Esophagus (tissue), 2 donors: ENCODE measurements around the gene LGR6. TPM values are rescaled to one million over a fixed set of nuclear protein-coding genes. Genes with fewer than 3 reads are reported as not detected.

Experiments
- H3K27ac ChIP-seq, 2 donors: one replicate each; pipeline ENCODE4 v1.5.1; 2013; ENCODE audit warnings: low read depth in 2 of 2, mild to moderate bottlenecking in 2 of 2, inconsistent platforms in 1 of 2, low read length in 1 of 2, moderate library complexity in 1 of 2
- H3K27me3 ChIP-seq, 2 donors: one replicate each; pipeline ENCODE4 v1.6.1; 2013; ENCODE audit warnings: low read length in 2 of 2, control low read depth in 1 of 2, mild to moderate bottlenecking in 1 of 2; ENCODE audit not compliant: insufficient read depth in 2 of 2, control insufficient read depth in 1 of 2
- H3K36me3 ChIP-seq, 2 donors: one replicate each; pipeline ENCODE4 v1.6.1; 2013; ENCODE audit warnings: low read length in 1 of 2; ENCODE audit not compliant: control insufficient read depth in 2 of 2, insufficient read depth in 2 of 2
- H3K4me1 ChIP-seq, 2 donors: one replicate each; pipeline ENCODE4 v1.6.1; 2013; ENCODE audit warnings: low read length in 1 of 2; ENCODE audit not compliant: control insufficient read depth in 2 of 2, insufficient read depth in 2 of 2
- H3K4me3 ChIP-seq, 2 donors: one replicate each; pipeline ENCODE4 v1.5.1; 2013; ENCODE audit warnings: low read length in 2 of 2, mild to moderate bottlenecking in 2 of 2, low read depth in 1 of 2, moderate library complexity in 1 of 2
- H3K9me3 ChIP-seq, 2 donors: one replicate each; pipeline ENCODE4 v1.6.1; 2013; ENCODE audit warnings: mild to moderate bottlenecking in 2 of 2, low read depth in 1 of 2, low read length in 1 of 2, moderate library complexity in 1 of 2; ENCODE audit not compliant: control insufficient read depth in 2 of 2, insufficient read depth in 1 of 2
- WGBS, 2 donors: extraction: QIAGEN DNeasy Blood & Tissue Kit; methylation state at CpG; one replicate each; pipeline ENCODE4 v1.1.7; 2013; 5-methylcytosine and 5-hydroxymethylcytosine counted together
- polyA plus RNA-seq, 2 donors: library from polyadenylated mRNA; stranded (reverse); fragments of 200-250 nt; gene quantifications; one replicate each; pipeline ENCODE4 v1.2.3, GENCODE V29; 2013
- donor health status: healthy with polysubstance abuse.
- donor health status: Bipolar disorder and iron deficiency.

Gene LGR6
- polyA plus RNA-seq, 2 donors = 4.2 to 6.3 TPM

DNA sequence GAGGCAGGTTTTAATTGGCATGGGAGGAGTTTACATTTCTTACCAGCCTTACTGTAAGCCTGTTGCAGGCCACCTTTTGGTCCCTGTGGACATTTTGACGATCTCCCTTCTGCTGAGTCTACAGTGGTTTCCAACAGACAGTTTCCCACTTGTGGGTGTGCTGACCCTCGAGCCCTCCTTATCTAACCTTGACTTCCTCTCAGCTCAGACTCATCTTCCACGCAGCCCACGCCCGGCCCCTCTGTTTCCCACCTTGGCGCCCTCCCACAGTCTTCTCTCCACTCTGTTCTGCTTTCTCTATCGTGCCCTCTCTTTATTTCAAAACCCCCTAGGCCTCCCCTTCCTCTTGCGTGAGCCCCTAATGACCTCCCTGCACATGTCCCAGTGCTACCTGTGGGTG lies 43.0 kb upstream of the LGR6 start:
- no peaks in the 10 kb centered on the region for H3K36me3 ChIP-seq
- WGBS, 2 donors = 88 to 92% methylated on average over 8 of the region's 8 CpGs

DNA sequence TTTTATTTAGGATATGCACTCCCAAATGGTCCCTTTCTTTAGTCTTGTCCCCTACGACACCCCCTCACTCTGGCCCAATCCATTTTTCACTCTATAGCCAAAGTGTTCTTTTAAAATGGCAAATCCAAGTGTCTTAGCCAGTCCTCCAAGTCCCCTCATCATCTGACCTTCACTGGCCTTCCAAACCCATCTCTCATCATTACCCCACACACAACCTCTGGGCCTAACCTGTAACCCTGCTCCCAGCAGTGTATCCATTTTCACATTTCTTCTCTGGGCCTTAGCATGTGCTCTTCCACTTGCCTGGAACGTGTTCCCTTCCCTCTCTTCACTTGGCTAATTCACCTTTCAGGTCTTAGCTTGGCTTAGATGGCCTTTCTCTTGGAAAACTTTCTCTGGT lies 42.6 kb upstream of the LGR6 start:
- 88 to 98% methylated on average over 2 of the region's 2 CpGs for WGBS, 2 donors
- H3K9me3 ChIP-seq = no peaks in the 10 kb centered on the region
- no peak overlapping the region for H3K27ac ChIP-seq
- H3K27me3 ChIP-seq = no peaks in the 10 kb centered on the region
- H3K36me3 ChIP-seq = no peaks in the 10 kb centered on the region
- H3K4me3 ChIP-seq = no peak overlapping the region
- peaks cover 0 to 4% of the 10 kb centered on the region in 2 donors for H3K4me1 ChIP-seq

More for the DNA sequence above, 43.0 kb upstream of the LGR6 start:
- no peak overlapping the region for H3K4me3 ChIP-seq
- H3K9me3 ChIP-seq = no peaks in the 10 kb centered on the region
- H3K27me3 ChIP-seq = no peaks in the 10 kb centered on the region
- H3K4me1 ChIP-seq = peaks cover 0 to 4% of the 10 kb centered on the region in 2 donors
- no peak overlapping the region for H3K27ac ChIP-seq

DNA sequence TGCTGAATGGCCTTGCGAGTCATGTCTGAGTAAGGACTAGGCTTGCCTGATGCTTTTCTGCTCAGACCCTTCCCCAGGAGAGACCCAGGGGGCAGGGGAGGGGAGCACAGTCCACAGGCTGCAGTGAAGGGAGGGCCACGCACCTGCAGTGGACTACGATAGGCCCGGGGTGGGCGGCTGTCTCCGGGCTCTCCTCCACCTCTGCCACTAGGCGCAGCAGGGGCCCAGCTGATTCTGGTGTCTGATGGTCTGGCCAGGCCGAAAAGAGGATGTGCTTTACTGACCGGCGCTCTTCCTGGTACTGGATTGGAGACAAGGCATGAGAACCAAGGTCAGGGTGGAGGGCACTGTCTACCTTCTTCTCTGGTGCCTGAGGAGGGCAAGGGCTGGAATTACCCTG lies 41.2 kb upstream of the LGR6 start:
- Histone ChIP-seq H3K4me1 (peaks cover 0 to 4% of the 10 kb centered on the region in 2 donors), H3K27me3 (no peaks in the 10 kb centered on the region), H3K27ac (no peak overlapping the region), H3K36me3 (no peaks in the 10 kb centered on the region), H3K9me3 (no peaks in the 10 kb centered on the region), H3K4me3 (no peak overlapping the region)
- 91% methylated on average over 10 of the region's 10 CpGs for WGBS, 2 donors

DNA sequence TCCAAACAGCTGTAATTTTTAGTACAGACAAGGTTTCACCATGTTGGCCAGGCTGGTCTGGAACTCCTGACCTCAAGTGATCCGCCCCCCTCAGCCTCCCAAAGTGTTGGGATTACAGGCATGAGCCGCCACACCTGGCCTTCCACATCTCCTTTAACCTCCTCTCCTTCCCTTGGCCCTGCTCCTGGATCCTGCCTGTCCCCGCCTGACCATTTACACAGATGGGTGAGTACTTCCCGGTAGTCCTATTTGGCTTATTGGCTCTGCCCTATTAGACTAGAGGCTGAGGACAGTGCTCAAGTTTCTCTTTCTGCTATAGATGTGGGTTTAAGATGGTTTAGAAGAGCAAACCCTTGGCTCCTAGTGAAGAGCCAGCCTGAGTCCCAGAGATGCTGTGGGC lies 40.3 kb upstream of the LGR6 start:
- H3K4me3 ChIP-seq = no peak overlapping the region

DNA sequence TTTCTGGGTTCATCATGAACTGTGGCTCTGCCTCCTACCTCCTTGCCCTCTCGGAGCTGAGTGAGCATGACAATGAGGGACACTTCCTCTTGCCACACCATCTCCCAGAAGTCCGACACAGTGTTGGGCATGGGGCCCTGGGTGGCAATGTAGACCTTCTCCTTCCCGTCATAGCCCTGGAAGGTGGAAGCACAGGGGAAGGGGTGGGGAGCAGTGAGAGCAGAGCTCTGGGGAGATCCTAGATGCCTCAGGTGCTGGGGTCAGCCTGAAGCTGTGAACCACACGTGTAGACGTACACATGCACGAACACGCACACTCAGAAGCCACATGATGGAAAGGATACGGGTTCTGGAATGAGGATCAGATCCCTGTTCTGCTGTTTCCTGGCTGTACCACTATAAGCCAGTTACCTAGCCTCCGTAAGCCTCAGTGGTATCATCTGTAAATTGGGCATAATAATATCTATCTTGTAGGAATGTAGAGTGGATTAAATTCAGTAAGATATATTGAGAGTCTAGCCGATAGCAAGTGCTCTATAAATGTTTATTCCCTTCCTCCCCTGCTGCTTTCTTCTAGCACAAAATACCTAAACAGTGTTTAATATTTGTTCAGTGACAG lies 39.3 kb upstream of the LGR6 start:
- Histone ChIP-seq H3K4me3 (no peak overlapping the region), H3K9me3 (no peaks in the 10 kb centered on the region), H3K27me3 (no peaks in the 10 kb centered on the region), H3K27ac (no peak overlapping the region), H3K4me1 (peaks cover 0 to 4% of the 10 kb centered on the region in 2 donors), H3K36me3 (no peaks in the 10 kb centered on the region)
- WGBS, 2 donors = 84 to 87% methylated on average over 10 of the region's 10 CpGs

More for the DNA sequence above, 40.3 kb upstream of the LGR6 start:
- H3K27ac ChIP-seq = no peak overlapping the region
- no peaks in the 10 kb centered on the region for H3K27me3 ChIP-seq
- no peaks in the 10 kb centered on the region for H3K9me3 ChIP-seq
- peaks cover 0 to 4% of the 10 kb centered on the region in 2 donors for H3K4me1 ChIP-seq
- H3K36me3 ChIP-seq = no peaks in the 10 kb centered on the region
- WGBS, 2 donors = 89 to 94% methylated on average over 4 of the region's 4 CpGs

DNA sequence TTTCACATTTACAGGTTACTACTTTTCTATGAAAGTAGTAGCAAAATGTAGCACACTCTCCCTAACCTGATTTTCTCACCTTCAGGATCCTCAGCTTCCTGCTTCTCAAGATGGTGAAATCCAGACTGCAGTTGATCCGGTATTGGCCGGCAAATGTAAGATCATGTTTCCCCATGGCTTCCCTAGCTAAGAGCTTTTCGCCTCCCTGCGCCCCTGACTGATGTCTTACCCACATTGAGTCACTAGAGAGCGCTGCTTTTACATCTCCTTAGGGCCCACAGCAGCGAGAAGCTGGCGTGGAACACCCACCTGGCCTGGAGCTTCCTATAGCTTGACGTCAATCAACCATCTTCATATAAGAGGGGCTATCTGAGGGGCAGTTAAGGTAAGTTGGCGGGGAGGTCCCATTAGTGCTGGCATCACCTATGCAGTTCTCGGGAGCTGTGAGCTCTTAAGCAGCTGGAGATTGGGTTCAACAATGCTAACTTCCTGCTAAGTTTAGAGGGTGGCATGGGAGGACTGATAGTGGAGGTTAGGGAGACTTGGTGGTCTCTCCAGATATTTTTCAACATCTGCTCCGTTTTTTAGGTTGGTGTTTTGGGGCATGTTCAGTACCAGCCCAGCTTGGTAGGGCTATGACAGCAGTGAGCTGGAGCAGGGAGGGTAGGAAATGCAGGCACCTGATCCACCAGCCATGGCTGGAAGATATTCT lies 38.7 kb upstream of the LGR6 start:
- Histone ChIP-seq H3K4me1 (peaks cover 0 to 4% of the 10 kb centered on the region in 2 donors), H3K36me3 (no peaks in the 10 kb centered on the region), H3K9me3 (no peaks in the 10 kb centered on the region), H3K27me3 (no peaks in the 10 kb centered on the region), H3K4me3 (no peak overlapping the region), H3K27ac (no peak overlapping the region)
- 41 to 48% methylated on average over 11 of the region's 11 CpGs for WGBS, 2 donors

DNA sequence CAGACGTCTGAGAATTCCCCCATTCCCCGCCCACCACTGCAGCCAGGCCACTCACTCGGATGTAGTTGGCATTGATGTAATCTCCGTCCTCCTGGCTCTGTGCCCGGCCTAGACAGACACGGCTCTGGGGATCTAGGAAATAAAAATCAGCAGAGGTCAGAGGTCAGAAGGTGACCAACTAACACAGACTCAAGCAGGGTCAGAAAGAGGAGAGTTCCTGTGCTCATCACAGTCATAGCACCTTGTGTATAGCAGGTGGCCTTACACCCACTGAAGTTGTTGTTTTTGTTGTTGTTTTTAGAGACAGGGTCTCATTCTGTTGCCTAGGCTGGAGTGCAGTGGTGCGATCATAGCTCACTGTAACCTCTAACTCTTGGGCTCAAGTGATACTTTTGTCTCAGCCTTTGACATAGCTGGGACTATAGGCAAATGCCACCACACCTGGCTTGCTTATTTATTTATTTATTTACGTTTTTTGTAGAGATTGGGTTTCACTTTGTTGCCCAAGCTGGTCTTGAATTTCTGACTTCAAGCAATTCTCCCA lies 38.0 kb upstream of the LGR6 start:
- Histone ChIP-seq H3K27me3 (no peaks in the 10 kb centered on the region), H3K36me3 (no peaks in the 10 kb centered on the region), H3K4me1 (peaks cover 0 to 4% of the 10 kb centered on the region in 2 donors), H3K4me3 (no peak overlapping the region), H3K9me3 (no peaks in the 10 kb centered on the region), H3K27ac (no peak overlapping the region)
- 32 to 35% methylated on average over 8 of the region's 8 CpGs for WGBS, 2 donors

DNA sequence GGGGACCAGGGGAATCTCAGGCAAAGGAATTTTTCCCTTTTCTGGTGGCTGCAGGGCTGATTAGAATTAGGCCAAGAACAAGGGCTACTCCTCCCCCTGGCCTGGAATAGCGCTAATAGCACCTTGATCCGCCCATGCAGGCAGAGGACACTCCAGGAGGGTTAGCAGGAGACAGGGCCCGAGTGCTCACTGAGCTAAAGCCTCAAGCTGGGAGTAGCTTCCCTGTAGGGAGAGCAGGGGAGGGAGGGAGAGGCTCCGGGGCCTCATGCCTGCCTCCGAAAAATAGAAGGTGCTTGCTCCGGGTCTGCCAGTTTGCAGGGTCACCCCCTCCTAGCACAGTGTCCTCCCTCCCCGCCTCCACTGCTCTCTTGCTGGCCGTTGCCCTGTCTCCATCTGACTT lies 37.0 kb upstream of the LGR6 start:
- peaks cover 0 to 4% of the 10 kb centered on the region in 2 donors for H3K4me1 ChIP-seq
- no peaks in the 10 kb centered on the region for H3K36me3 ChIP-seq
- H3K27me3 ChIP-seq = no peaks in the 10 kb centered on the region
- H3K27ac ChIP-seq = no peak overlapping the region
- H3K9me3 ChIP-seq = no peaks in the 10 kb centered on the region
- 87 to 88% methylated on average over 8 of the region's 8 CpGs for WGBS, 2 donors
- H3K4me3 ChIP-seq = no peak overlapping the region

DNA sequence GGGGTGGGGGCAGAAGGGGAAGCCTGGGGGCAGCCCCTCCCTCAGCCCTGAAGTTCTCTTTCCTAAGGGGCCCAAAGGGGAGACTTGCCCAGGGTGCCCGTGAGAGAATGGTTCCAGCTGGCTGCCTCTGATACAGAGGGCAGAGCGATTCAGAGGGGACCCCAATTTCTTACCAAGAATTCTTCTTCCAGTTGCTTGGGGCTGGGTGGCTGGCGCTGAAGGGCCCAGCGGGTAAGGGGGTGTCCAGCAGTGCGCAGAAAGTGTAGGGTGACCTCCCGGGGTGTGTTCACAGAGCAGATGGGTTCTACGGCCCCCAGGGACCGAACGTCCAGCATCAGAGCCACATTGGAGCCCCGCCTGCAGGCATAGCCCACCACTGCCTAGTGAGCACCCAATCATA lies 35.7 kb upstream of the LGR6 start:
- Histone ChIP-seq H3K27ac (no peak overlapping the region), H3K4me1 (peaks cover 0 to 4% of the 10 kb centered on the region in 2 donors), H3K36me3 (no peaks in the 10 kb centered on the region), H3K27me3 (no peaks in the 10 kb centered on the region), H3K9me3 (no peaks in the 10 kb centered on the region), H3K4me3 (no peak overlapping the region)
- WGBS, 2 donors = 92 to 95% methylated on average over 10 of the region's 10 CpGs
